Measurements from ENCODE around the gene KAZN.

KAZN gene

GRCh38 chr1:14791654-14792053, 193.2 kb downstream of the KAZN start:
- H3K4me1 ChIP-seq (ENCODE audit: control insufficient read depth in 1 of 2, insufficient read depth in 2 of 2, low read length in 2 of 2), result no peaks in the 10 kb centered on the region
- no peaks in the 10 kb centered on the region for H3K36me3 ChIP-seq (ENCODE audit: control insufficient read depth in 1 of 2, insufficient read depth in 2 of 2, low read length in 2 of 2)
- H3K9ac ChIP-seq (ENCODE audit: low read depth in 1 of 2, low read length in 2 of 2), result no peak overlapping the region
- no peaks in the 10 kb centered on the region for H3K27me3 ChIP-seq (ENCODE audit: control insufficient read depth in 1 of 2, insufficient read depth in 2 of 2, low read length in 2 of 2)
- H3K9me3 ChIP-seq (ENCODE audit: control insufficient read depth in 1 of 2, low read length in 2 of 2), result no peaks in the 10 kb centered on the region
- no peak overlapping the region for H3K27ac ChIP-seq (ENCODE audit: low read depth, low read length)
- no peak overlapping the region for H3K4me3 ChIP-seq (ENCODE audit: low read depth in 1 of 2, low read length in 2 of 2)

- no peaks in the 10 kb centered on the region for H3K27me3 ChIP-seq (ENCODE audit: control insufficient read depth in 1 of 2, insufficient read depth in 2 of 2, low read length in 2 of 2)
- no peak overlapping the region for H3K27ac ChIP-seq (ENCODE audit: low read depth, low read length)
- H3K9me3 ChIP-seq (ENCODE audit: control insufficient read depth in 1 of 2, low read length in 2 of 2), result no peaks in the 10 kb centered on the region
- H3K9ac ChIP-seq (ENCODE audit: low read depth in 1 of 2, low read length in 2 of 2), result no peak overlapping the region
- no peaks in the 10 kb centered on the region for H3K36me3 ChIP-seq (ENCODE audit: control insufficient read depth in 1 of 2, insufficient read depth in 2 of 2, low read length in 2 of 2)
- H3K4me1 ChIP-seq (ENCODE audit: control insufficient read depth in 1 of 2, insufficient read depth in 2 of 2, low read length in 2 of 2), result no peaks in the 10 kb centered on the region
- no peak overlapping the region for H3K4me3 ChIP-seq (ENCODE audit: low read depth in 1 of 2, low read length in 2 of 2)
These were observed 195.8 kb downstream of the KAZN start for GRCh38 chr1:14794136-14794768.

- Histone ChIP-seq H3K27ac (ENCODE audit: low read depth, low read length) (no peak overlapping the region), H3K27me3 (ENCODE audit: control insufficient read depth in 1 of 2, insufficient read depth in 2 of 2, low read length in 2 of 2) (no peaks in the 10 kb centered on the region), H3K4me3 (ENCODE audit: low read depth in 1 of 2, low read length in 2 of 2) (no peak overlapping the region), H3K4me1 (ENCODE audit: control insufficient read depth in 1 of 2, insufficient read depth in 2 of 2, low read length in 2 of 2) (no peaks in the 10 kb centered on the region), H3K9ac (ENCODE audit: low read depth in 1 of 2, low read length in 2 of 2) (no peak overlapping the region), H3K36me3 (ENCODE audit: control insufficient read depth in 1 of 2, insufficient read depth in 2 of 2, low read length in 2 of 2) (no peaks in the 10 kb centered on the region), H3K9me3 (ENCODE audit: control insufficient read depth in 1 of 2, low read length in 2 of 2) (no peaks in the 10 kb centered on the region)
These were observed 196.4 kb downstream of the KAZN start for GRCh38 chr1:14794906-14795305.

- Histone ChIP-seq H3K4me1 (ENCODE audit: control insufficient read depth in 1 of 2, insufficient read depth in 2 of 2, low read length in 2 of 2) (no peaks in the 10 kb centered on the region), H3K9ac (ENCODE audit: low read depth in 1 of 2, low read length in 2 of 2) (no peak overlapping the region), H3K9me3 (ENCODE audit: control insufficient read depth in 1 of 2, low read length in 2 of 2) (no peaks in the 10 kb centered on the region), H3K27ac (ENCODE audit: low read depth, low read length) (no peak overlapping the region), H3K4me3 (ENCODE audit: low read depth in 1 of 2, low read length in 2 of 2) (no peak overlapping the region), H3K27me3 (ENCODE audit: control insufficient read depth in 1 of 2, insufficient read depth in 2 of 2, low read length in 2 of 2) (no peaks in the 10 kb centered on the region), H3K36me3 (ENCODE audit: control insufficient read depth in 1 of 2, insufficient read depth in 2 of 2, low read length in 2 of 2) (no peaks in the 10 kb centered on the region)
These were observed 197.1 kb downstream of the KAZN start for GRCh38 chr1:14795589-14795988.

GRCh38 chr1:14800014-14800413, 201.5 kb downstream of the KAZN start:
- Histone ChIP-seq H3K9ac (ENCODE audit: low read depth in 1 of 2, low read length in 2 of 2) (no peak overlapping the region), H3K9me3 (ENCODE audit: control insufficient read depth in 1 of 2, low read length in 2 of 2) (no peaks in the 10 kb centered on the region), H3K27me3 (ENCODE audit: control insufficient read depth in 1 of 2, insufficient read depth in 2 of 2, low read length in 2 of 2) (no peaks in the 10 kb centered on the region), H3K4me1 (ENCODE audit: control insufficient read depth in 1 of 2, insufficient read depth in 2 of 2, low read length in 2 of 2) (no peaks in the 10 kb centered on the region), H3K27ac (ENCODE audit: low read depth, low read length) (no peak overlapping the region), H3K4me3 (ENCODE audit: low read depth in 1 of 2, low read length in 2 of 2) (no peak overlapping the region), H3K36me3 (ENCODE audit: control insufficient read depth in 1 of 2, insufficient read depth in 2 of 2, low read length in 2 of 2) (no peaks in the 10 kb centered on the region)

- Histone ChIP-seq H3K9ac (ENCODE audit: low read depth in 1 of 2, low read length in 2 of 2) (no peak overlapping the region), H3K27me3 (ENCODE audit: control insufficient read depth in 1 of 2, insufficient read depth in 2 of 2, low read length in 2 of 2) (no peaks in the 10 kb centered on the region), H3K9me3 (ENCODE audit: control insufficient read depth in 1 of 2, low read length in 2 of 2) (no peaks in the 10 kb centered on the region), H3K36me3 (ENCODE audit: control insufficient read depth in 1 of 2, insufficient read depth in 2 of 2, low read length in 2 of 2) (no peaks in the 10 kb centered on the region), H3K4me3 (ENCODE audit: low read depth in 1 of 2, low read length in 2 of 2) (no peak overlapping the region), H3K4me1 (ENCODE audit: control insufficient read depth in 1 of 2, insufficient read depth in 2 of 2, low read length in 2 of 2) (no peaks in the 10 kb centered on the region), H3K27ac (ENCODE audit: low read depth, low read length) (no peak overlapping the region)
These were observed 202.1 kb downstream of the KAZN start for GRCh38 chr1:14800500-14801076.

- no peaks in the 10 kb centered on the region for H3K36me3 ChIP-seq (ENCODE audit: control insufficient read depth in 1 of 2, insufficient read depth in 2 of 2, low read length in 2 of 2)
- H3K9ac ChIP-seq (ENCODE audit: low read depth in 1 of 2, low read length in 2 of 2), result no peak overlapping the region
- H3K27ac ChIP-seq (ENCODE audit: low read depth, low read length), result no peak overlapping the region
- no peaks in the 10 kb centered on the region for H3K4me1 ChIP-seq (ENCODE audit: control insufficient read depth in 1 of 2, insufficient read depth in 2 of 2, low read length in 2 of 2)
- H3K27me3 ChIP-seq (ENCODE audit: control insufficient read depth in 1 of 2, insufficient read depth in 2 of 2, low read length in 2 of 2), result no peaks in the 10 kb centered on the region
- H3K4me3 ChIP-seq (ENCODE audit: low read depth in 1 of 2, low read length in 2 of 2), result no peak overlapping the region
- H3K9me3 ChIP-seq (ENCODE audit: control insufficient read depth in 1 of 2, low read length in 2 of 2), result peaks cover 8 to 19% of the 10 kb centered on the region in 2 donors
These were observed 204.7 kb downstream of the KAZN start for GRCh38 chr1:14803002-14803789.

- Histone ChIP-seq H3K9ac (ENCODE audit: low read depth in 1 of 2, low read length in 2 of 2) (no peak overlapping the region), H3K36me3 (ENCODE audit: control insufficient read depth in 1 of 2, insufficient read depth in 2 of 2, low read length in 2 of 2) (no peaks in the 10 kb centered on the region), H3K4me3 (ENCODE audit: low read depth in 1 of 2, low read length in 2 of 2) (no peak overlapping the region), H3K4me1 (ENCODE audit: control insufficient read depth in 1 of 2, insufficient read depth in 2 of 2, low read length in 2 of 2) (no peaks in the 10 kb centered on the region), H3K9me3 (ENCODE audit: control insufficient read depth in 1 of 2, low read length in 2 of 2) (peaks cover 8 to 19% of the 10 kb centered on the region in 2 donors), H3K27ac (ENCODE audit: low read depth, low read length) (no peak overlapping the region), H3K27me3 (ENCODE audit: control insufficient read depth in 1 of 2, insufficient read depth in 2 of 2, low read length in 2 of 2) (no peaks in the 10 kb centered on the region)
These were observed 206.1 kb downstream of the KAZN start for GRCh38 chr1:14804626-14805025.

GRCh38 chr1:14806772-14807171, 208.3 kb downstream of the KAZN start:
- H3K27ac ChIP-seq (ENCODE audit: low read depth, low read length), result no peak overlapping the region
- no peaks in the 10 kb centered on the region for H3K27me3 ChIP-seq (ENCODE audit: control insufficient read depth in 1 of 2, insufficient read depth in 2 of 2, low read length in 2 of 2)
- H3K4me3 ChIP-seq (ENCODE audit: low read depth in 1 of 2, low read length in 2 of 2), result no peak overlapping the region
- no peaks in the 10 kb centered on the region for H3K36me3 ChIP-seq (ENCODE audit: control insufficient read depth in 1 of 2, insufficient read depth in 2 of 2, low read length in 2 of 2)
- H3K9me3 ChIP-seq (ENCODE audit: control insufficient read depth in 1 of 2, low read length in 2 of 2), result peaks cover 8 to 19% of the 10 kb centered on the region in 2 donors
- H3K9ac ChIP-seq (ENCODE audit: low read depth in 1 of 2, low read length in 2 of 2), result no peak overlapping the region
- H3K4me1 ChIP-seq (ENCODE audit: control insufficient read depth in 1 of 2, insufficient read depth in 2 of 2, low read length in 2 of 2), result no peaks in the 10 kb centered on the region

- Histone ChIP-seq H3K4me3 (ENCODE audit: low read depth in 1 of 2, low read length in 2 of 2) (no peak overlapping the region), H3K27ac (ENCODE audit: low read depth, low read length) (no peak overlapping the region)
These were observed 210.3 kb downstream of the KAZN start for GRCh38 chr1:14808768-14809167.

More at GRCh38 chr1:14808768-14809167, 210.3 kb downstream of the KAZN start:
- Histone ChIP-seq H3K27me3 (ENCODE audit: control insufficient read depth in 1 of 2, insufficient read depth in 2 of 2, low read length in 2 of 2) (no peaks in the 10 kb centered on the region), H3K4me1 (ENCODE audit: control insufficient read depth in 1 of 2, insufficient read depth in 2 of 2, low read length in 2 of 2) (no peaks in the 10 kb centered on the region), H3K36me3 (ENCODE audit: control insufficient read depth in 1 of 2, insufficient read depth in 2 of 2, low read length in 2 of 2) (no peaks in the 10 kb centered on the region), H3K9me3 (ENCODE audit: control insufficient read depth in 1 of 2, low read length in 2 of 2) (peaks cover 8 to 19% of the 10 kb centered on the region in 2 donors), H3K9ac (ENCODE audit: low read depth in 1 of 2, low read length in 2 of 2) (no peak overlapping the region)
